ENCODE measurements around the gene PRR5L.

Gene PRR5L

GRCh38 chr11:36358436-36358835 is 62.3 kb downstream of the PRR5L start:
- DNase-seq (ENCODE audit: low spot score) = no peak

- DNase-seq (ENCODE audit: low spot score) = no peak
Observed at GRCh38 chr11:36360318-36360717, 64.2 kb downstream of the PRR5L start.

GRCh38 chr11:36360826-36361415 is 64.8 kb downstream of the PRR5L start:
- no peak for DNase-seq (ENCODE audit: low spot score)

- no peak for DNase-seq (ENCODE audit: low spot score)
Observed at GRCh38 chr11:36361472-36361871, 65.4 kb downstream of the PRR5L start.

- DNase-seq (ENCODE audit: low spot score) = no peak
Observed at GRCh38 chr11:36361901-36362391, 65.9 kb downstream of the PRR5L start.

- no peak for DNase-seq (ENCODE audit: low spot score)
Observed at GRCh38 chr11:36362902-36363301, 66.8 kb downstream of the PRR5L start.

GRCh38 chr11:36363361-36364268 is 67.5 kb downstream of the PRR5L start:
- no peak for DNase-seq (ENCODE audit: low spot score)

- DNase-seq (ENCODE audit: low spot score) = no peak
Observed at GRCh38 chr11:36364551-36365325, 68.7 kb downstream of the PRR5L start.

GRCh38 chr11:36365907-36366306 is 69.8 kb downstream of the PRR5L start:
- no peak for DNase-seq (ENCODE audit: low spot score)

- DNase-seq (ENCODE audit: low spot score) = no peak
Observed at GRCh38 chr11:36367806-36368680, 72.0 kb downstream of the PRR5L start.

GRCh38 chr11:36371181-36371580 is 75.1 kb downstream of the PRR5L start:
- no peak for DNase-seq (ENCODE audit: low spot score)

- no peak for DNase-seq (ENCODE audit: low spot score)
Observed at GRCh38 chr11:36371590-36371989, 75.5 kb downstream of the PRR5L start.

- DNase-seq (ENCODE audit: low spot score) = no peak
Observed at GRCh38 chr11:36372101-36372771, 76.1 kb downstream of the PRR5L start.

- no peak for DNase-seq (ENCODE audit: low spot score)
Observed at GRCh38 chr11:36373016-36374010, 77.2 kb downstream of the PRR5L start.

GRCh38 chr11:36374726-36375125 is 78.6 kb downstream of the PRR5L start:
- DNase-seq (ENCODE audit: low spot score) = no peak

- DNase-seq (ENCODE audit: low spot score) = no peak
Observed at GRCh38 chr11:36375353-36376008, 79.4 kb downstream of the PRR5L start.

GRCh38 chr11:36376009-36376887 is 80.2 kb downstream of the PRR5L start:
- no peak for DNase-seq (ENCODE audit: low spot score)

All from globus pallidus (tissue), 1 donor.